HG03175 (cell line): Measurements from ENCODE around the gene DDX50.
"Not testable (repeated sequence)": the region's sequence is repeated elsewhere in the genome, so short reads cannot be mapped to it uniquely, and the experiment has no call there.

Experiments used
- ATAC-seq: cut with Tn5 transposase; IDR thresholded peaks from one replicate; pipeline ENCODE4 v1.9.1; 2021; ENCODE audit warnings: mild to moderate bottlenecking, moderate library complexity; ENCODE audit not compliant: unreplicated experiment

Gene DDX50

DNA sequence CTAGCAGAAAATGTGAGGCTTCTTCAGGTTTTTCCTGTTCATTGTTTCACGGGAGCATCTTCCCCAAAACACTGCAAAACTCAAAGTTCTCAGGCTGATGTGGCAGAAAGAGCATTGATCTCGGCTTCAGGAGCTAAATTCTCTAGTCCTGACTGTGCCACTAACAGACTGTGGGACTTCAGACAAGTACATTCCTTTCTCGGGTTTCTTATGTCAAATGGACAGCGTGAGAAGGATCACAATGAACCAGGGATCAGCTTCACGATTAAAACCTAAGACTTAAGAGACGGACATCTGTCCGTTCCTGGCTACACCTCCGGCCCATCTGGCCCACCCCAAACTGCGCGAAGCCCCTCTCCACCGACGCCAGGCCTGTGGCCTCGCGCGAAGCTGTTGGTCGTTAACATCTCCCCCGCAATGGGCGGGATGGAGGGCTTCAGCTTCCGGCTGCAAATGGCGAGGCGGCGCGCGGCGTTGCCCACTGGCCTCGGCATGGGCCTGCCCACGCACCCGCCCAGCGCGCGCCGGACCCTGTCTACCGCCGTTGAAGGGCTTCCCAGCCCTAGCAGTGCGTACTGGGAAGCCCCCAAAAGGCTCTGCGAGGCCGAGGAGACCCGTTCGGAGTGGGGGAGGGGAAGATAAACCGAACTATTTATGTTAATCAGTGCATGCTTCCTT, 549 bp upstream of the DDX50 start:
- peak; percentile 34 for ATAC-seq

DNA sequence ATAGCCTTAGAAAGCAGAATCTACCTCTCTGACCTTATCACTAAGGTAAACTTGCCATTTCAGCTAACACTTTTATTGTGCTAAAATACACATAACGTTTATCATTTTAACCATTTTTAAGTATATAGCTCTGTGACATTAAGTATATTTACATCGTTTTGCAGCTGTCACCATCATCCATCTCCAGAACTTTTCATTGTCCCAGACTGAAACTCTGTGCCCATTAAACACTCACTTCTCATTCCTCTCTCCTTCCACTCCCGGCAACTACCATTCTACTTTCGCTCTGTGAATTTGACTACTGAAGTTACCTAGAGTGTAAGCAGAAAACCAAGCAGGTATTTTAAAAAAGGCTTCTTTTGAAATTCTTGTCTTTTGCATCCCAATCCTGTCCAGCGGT, 1.3 kb downstream of the DDX50 start:
- no peak for ATAC-seq

DNA sequence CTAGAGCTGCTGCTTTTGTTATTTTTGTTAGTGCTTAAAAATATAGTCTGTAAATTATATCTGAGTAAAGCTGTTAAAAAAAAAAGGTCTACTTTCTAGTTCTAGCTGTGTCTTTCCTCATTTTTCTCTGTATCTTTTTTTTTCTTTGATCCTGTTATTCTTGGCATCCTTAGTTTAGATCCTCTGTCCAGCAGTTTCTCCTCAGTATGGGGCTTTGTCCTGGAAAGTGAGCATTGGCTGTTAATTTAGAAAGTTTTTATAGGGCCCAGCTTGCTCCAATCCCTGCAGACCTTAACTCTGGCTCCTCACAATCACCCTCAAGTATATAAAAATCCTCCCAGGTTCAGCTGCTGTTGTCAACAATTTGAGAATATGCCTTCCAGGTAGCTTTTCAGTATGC, 23.5 kb downstream of the DDX50 start:
- ATAC-seq = no peak

DNA sequence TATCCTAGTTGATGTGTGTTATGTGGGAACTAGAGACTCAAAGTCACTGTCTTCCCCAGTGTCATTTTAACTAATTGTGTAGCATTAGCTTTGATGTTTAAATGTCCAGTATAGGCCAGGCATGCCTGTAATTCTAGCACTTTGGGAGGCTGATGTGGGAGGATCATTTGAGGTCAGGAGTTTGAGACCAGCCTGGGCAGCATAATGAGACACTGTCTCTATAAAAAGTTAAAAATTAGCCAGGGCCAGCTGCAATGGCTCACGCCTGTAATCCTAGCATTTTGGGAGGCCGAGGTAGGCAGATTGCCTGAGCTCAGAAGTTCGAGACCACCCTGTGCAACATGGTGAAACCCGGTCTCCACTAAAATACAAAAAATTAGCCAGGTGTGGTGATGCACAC, 24.4 kb downstream of the DDX50 start:
- ATAC-seq = no peak

DNA sequence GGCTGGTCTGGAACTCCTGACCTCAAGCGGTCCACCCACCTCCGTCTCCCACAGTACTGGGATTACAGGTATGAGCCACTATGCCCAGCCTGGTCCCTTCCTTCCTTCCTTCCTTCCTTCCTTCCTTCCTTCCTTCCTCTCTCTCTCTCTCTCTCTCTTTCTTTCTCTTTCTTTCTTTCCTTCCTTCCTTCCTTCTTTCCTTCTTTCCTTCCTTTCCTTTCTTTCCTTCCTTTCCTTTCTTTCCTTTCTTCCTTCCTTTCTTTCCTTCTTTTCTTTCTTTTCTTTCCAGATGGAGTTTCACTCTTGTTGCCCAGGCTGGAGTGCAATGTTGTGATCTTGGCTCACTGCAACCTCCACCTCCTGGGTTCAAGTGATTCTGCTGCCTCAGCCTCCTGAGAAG, 28.0 kb downstream of the DDX50 start:
- ATAC-seq = not testable (repeated sequence)

DNA sequence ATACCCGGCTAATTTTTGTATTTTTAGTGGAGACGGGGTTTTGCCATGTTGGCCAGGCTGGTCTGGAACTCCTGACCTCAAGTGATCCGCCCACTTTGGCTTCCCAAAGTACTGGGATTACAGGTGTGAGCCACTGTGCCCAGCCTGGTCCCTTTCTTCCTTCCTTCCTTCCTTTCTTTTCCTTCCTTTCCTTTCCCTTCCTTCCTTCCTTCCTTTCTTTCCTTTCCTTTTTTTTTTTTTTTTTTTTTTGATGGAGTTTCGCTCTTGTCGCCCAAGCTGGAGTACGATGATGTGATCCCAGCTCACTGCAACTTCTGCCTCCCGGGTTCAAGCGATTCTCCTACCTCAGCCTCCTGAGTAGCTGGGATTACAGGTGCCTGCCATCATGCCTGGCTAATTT, 28.8 kb downstream of the DDX50 start:
- not testable (repeated sequence) for ATAC-seq

DNA sequence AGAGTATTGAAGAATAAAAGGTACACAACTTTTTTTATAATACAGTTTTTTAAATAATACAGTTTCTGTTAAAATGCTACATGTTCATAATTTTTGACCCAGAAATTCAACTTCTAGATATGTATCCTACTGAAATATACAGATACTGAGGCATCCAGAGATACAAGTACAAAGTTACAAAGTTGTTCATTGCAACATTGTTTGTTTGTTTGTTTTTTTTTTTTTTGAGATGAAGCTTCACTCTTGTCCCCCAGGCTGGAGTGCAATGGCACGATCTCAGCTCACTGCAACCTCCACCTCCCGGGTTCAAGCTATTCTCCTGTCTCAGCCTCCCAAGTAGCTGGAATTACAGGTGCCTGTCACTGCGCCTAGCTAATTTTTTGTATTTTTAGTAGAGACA, 31.7 kb downstream of the DDX50 start:
- ATAC-seq = not testable (repeated sequence)

DNA sequence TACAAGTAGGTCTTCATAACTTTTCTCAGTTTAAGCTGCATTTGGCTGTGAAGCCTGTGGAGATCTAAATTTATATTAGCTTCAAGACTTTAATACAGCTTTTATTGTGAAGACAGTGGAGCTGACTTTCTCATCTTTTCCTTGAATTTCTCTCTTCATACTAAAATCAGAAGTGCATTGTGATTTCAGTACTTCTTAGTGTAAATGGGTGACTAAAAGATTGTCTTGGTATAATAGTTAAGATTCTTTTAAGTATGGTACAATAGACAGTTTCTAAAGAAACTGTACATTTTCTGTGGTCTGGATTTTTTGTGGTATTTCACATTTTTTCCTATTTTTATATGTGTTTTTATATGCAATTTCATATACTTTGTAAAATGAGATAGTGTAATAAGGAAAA, 33.9 kb downstream of the DDX50 start:
- ATAC-seq = no peak

DNA sequence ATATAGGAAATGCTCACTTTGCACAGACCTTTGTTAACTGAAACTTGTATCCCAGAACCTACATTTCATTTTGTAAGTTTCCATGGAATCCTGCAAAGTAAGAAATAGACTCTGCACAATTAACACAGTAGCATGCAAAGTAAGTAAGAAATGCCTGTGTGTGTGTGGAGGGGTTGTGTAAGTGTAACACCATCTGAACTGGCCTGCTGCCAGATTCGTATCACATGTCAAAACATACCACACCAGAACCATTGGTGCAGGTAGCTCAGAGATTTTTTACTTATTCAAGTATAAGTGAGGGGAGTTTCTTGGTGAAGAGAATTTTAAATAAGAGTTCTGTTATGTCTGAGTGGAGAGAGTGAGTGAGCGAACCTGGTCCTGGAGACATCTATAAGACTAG, 37.0 kb downstream of the DDX50 start:
- ATAC-seq = no peak

DNA sequence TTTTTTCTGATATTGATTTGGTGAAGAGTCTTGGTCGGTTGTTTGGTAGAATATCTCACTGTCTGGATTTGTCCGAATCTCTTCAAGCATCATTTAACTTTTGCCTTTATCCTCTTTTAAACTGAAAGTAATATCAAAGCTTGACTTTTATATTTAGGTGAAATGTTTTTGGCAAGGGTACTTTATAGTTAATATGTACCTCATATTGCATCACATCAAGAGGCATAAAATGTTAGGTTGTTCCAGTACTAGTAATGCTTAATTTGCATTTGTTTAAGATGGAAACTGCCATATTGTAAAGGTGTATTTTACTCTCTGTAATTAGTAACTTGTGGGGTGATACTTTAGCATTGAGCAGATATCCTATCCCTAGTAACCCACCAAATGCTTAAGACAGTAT, 37.8 kb downstream of the DDX50 start:
- no peak for ATAC-seq

DNA sequence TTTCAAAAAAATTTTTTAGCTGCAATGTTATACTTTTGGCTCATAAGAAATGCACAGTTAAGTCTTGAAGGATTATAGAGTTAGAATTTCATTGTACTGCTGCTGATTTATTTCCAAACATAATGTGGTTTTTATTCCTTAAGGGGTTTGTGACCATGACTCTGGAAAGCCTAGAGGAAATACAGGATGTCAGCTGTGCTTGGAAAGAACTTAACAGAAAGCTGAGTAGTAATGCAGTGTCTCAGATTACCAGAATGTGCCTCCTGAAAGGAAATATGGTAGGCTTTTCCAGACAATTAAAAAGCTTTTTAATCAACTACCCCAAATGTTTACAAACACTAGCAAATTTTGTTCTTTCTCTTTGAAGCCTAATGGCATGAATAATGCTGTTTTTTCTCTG, 39.8 kb downstream of the DDX50 start:
- ATAC-seq = not testable (repeated sequence)

DNA sequence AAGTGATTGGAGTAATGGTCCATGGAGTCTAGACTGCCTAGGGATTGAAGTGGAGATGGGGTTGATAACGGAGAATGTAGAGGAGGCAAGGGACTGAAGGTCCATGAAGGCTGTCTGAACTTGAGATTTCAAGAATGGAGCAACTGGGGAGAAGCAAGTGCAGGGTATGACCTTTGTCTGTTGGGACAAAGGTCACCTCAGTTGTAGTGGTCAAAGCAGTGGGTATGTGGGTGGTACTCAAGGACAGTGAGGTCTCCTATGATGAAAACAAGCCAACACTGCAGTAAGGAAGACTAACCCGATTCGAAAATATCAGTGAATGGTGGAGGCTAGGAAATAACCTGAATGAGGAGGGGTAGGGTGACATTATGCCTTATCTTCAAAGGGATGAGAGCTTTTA, 49.5 kb downstream of the DDX50 start:
- ATAC-seq = no peak

DNA sequence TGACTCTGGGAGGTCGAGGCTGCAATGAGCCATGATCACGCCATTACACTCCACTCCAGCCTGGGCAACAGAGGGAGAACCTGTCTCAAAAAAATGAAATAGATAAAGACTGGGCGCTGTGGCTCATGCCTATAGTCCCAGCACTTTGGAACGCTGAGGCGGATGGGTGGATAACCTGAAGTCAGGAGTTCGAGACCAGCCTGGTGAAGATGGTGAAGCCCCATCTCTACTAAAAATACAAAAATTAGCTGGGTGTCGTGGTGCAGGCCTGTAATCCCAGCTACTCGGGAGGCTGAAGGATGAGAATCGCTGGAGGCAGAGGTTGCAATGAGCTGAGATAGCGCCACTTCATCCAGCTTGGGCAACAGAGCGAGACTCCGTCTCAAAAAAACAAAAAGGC, 53.8 kb downstream of the DDX50 start:
- no peak for ATAC-seq

DNA sequence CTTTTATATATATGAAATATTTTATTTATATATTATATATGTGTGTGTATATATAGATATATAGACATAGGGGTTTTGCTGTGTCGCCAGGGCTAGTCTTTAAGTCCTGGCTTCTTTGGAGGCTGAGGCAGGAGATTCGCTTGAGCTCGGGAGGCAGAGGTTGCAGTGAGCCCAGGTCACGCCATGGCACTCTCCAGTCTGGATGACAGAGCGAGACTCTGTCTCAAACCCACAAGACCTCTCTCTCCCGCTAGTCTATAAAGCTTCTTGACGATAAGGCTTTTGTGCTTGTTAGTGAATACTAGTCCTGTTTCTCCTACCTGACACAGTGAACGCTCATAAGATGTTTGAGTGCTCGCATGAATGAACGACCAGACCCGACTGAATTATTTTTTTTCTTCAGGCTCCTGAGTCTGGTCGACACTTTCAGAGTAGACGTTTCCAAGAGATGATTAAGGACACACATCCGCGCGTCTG, 54.3 kb downstream of the DDX50 start:
- peak; percentile 14 for ATAC-seq

DNA sequence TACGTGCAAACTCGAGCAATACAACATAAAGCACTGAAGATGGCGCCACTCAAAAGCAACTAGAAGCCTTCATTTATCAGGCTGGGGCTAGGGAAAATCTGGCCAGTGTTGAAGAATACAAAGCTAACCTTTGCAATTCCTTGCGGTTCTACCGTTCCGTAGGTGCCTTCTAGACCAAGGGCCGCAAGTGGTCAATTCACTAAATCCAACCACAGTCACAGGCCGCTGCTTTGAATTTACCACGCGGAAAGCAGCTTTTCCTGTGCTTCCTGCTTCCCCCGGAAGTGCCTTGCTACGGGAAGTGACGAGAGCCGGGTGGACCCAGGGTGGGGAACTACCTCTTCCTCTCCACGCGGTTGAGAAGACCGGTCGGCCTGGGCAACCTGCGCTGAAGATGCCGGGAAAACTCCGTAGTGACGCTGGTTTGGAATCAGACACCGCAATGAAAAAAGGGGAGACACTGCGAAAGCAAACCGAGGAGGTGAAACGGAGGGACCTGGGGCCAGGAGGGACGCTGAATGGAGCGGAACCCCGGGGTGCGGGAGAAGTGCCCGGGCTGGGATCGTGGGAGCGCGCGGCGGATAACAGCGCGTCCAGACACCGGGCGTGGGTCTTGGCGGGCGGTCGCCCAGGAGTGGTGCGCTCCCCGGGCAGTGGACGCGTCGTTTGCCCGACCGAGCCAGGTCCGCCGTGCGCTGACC, 54.9 kb downstream of the DDX50 start, which contains the start of gene DDX21:
Gene DDX21, plus strand, starts transcription at position 339 of the 701 bp plus-strand sequence. Its CDS starts 56 bp downstream, at position 395.
- ATAC-seq = peak; percentile 87

DNA sequence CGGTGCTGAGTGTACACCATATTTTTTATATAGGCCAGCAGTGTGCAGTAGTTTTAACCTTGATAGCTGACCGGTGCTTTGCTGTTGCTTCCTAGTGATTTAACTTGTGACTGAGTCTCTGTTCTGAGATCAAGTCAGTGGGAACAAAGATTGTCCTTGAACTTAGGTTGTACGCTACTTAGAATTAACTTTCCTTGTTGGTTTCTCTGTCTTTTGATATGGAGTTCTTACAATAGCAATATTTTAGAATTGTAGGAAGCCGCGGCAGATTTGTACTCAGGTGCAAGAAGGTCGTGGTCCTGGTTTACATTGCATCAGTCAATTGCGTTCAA, 56.1 kb downstream of the DDX50 start:
- no peak for ATAC-seq

DNA sequence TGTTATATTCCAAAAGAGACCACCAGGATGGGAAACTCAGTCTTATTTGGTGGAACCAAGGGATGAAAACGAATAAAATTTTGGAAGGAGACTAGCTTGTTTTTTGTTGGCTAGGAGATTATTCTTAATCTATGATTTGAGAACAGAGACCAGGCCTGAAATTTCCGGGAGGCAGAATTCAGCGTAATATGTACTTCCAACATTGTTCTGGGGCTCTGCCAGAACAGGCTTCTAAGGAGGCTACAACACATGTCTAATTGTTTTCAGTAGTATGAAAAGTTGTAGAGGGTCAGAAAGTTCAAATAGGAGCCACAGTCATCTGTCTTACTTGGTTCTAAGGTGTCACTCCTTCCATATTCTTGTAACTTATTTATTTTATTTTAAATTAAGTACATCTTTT, 56.5 kb downstream of the DDX50 start:
- no peak for ATAC-seq

DNA sequence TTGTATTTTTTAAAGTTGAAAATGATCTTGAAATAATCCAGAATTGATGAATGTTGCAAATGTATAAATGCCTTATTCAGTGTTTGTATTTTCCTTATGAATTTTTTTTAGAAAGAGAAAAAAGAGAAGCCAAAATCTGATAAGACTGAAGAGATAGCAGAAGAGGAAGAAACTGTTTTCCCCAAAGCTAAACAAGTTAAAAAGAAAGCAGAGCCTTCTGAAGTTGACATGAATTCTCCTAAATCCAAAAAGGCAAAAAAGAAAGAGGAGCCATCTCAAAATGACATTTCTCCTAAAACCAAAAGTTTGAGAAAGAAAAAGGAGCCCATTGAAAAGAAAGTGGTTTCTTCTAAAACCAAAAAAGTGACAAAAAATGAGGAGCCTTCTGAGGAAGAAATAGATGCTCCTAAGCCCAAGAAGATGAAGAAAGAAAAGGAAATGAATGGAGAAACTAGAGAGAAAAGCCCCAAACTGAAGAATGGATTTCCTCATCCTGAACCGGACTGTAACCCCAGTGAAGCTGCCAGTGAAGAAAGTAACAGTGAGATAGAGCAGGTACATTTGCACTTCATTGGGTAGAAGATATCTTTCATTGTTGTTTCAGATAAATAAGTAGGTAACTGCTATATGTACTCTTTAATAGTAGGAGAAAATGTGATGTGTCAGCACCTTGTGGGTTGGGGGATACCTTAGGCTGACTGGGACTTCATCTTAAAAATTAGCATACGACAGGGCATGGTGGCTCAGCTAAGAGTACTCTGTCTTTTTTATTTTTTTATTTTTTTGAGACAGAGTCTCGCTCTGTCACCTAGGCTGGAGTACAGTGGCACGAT, 58.8 kb downstream of the DDX50 start:
- no peak for ATAC-seq

DNA sequence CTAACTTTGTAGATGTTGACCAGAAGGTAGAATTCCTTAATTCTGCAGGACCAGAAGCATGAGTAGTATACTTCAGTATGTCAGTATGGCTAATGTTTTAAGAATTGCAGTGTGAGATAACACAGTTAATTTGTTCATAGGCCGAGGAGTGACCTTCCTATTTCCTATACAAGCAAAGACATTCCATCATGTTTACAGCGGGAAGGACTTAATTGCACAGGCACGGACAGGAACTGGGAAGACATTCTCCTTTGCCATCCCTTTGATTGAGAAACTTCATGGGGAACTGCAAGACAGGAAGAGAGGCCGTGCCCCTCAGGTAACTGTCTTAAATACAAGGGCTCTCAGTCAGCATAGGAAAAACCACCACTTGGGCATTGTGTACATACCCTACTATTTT, 62.0 kb downstream of the DDX50 start:
- ATAC-seq = no peak

DNA sequence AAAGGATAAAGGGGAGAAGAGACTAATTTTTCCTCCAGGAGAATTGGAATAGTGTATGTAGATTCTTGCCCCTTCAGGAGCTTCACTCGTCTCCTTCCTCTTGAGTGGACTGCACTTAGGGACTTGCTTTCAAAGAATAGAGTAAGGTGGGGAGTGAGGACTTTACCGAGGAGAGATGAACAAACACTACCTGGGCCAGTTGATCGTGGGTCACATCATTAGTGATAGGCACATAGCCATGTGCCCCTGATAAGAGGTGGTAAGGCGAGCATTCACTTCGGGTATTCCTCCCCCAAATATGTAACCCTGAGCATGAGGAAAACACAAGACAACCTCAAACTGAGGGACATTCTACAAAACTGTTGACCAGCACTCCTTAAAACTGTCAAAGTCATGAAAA, 72.9 kb downstream of the DDX50 start:
- ATAC-seq = no peak

DNA sequence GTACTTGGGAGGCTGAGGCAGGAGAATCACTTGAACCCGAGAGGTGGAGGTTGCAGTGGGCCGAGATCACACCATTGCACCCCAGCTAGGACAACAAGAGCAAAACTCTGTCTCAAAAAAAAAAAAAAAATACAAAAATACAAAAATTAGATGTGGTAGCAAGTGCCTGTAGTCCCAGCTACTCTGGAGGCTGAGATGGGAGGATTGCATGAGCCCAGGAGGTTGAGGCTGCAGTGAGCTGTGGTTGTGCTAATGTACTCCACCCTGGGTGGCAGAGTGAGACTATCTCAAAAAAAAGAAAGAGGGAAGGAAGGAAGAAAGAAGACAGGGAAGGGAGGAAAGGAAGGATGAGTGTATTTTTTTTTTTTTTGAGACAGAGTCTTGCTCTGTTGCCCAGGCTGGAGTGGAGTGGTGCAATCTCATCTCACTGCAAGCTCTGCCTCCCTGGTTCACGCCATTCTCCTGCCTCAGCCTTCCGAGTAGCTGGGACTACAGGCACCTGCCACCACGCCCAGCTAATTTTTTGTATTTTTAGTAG, 74.9 kb downstream of the DDX50 start:
- not testable (repeated sequence) for ATAC-seq
